DOHH2 (cell line): Measurements from ENCODE around the gene RAB31.

Experiments used
- CTCF ChIP-seq: fragments of 200-600 bp; sonication (generic); IDR thresholded peaks from one replicate; pipeline ENCODE4 v1.5.1; 2014; ENCODE audit warnings: antibody characterized with exemption, mild to moderate bottlenecking, low read depth, low read length; ENCODE audit not compliant: poor library complexity, severe bottlenecking
- EZH2phosphoT487 ChIP-seq: fragments of 200-600 bp; sonication (generic); IDR thresholded peaks from 2 replicates; pipeline ENCODE4 v1.6.1; 2017; ENCODE audit warnings: borderline replicate concordance, mild to moderate bottlenecking, antibody characterized with exemption, low read length, moderate library complexity, mixed read lengths

DNA sequence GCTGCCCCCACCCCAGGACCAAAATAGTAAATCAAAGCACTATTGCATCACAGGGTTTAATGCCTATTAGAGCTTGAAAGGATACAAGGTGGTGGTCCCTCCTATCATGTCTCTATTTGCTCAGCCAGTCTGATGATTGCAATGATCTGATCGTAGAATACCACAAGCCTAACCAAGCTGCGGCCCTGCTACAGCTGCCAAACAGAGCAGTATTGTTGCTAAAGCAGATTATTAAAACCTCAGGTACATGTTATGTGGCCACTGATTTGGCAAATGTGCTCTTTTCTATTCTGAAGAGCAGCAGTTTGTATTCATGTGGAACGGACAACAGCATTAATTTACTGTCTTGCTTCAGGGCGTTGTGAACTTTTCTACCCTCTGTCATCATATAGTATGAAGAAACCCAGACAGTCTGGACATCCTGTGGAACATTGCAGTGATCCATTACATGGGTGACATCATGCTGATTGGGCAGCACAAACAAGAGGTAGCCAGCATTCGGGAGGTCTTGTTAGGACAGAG, 197.4 kb downstream of the RAB31 start:
- TF ChIP-seq CTCF (no peak), EZH2phosphoT487 (no peak)
